NB4 (cell line): ENCODE data around the gene MUC15.

ENCODE experiments used
- DNase-seq: peaks from one replicate; pipeline ENCODE4 v3.0.0; 2010; ENCODE audit warnings: low read depth
- H3K4me3 ChIP-seq: one replicate; pipeline ENCODE4 v1.5.1; 2011; ENCODE audit warnings: mild to moderate bottlenecking, low read depth, low read length, moderate library complexity
- CTCF ChIP-seq: IDR thresholded peaks from one replicate; pipeline ENCODE4 v1.5.1; 2012; ENCODE audit warnings: low read depth, low read length
- MAX ChIP-seq: IDR thresholded peaks from 2 replicates; pipeline ENCODE4 v1.6.1; 2011; ENCODE audit warnings: low read depth, low read length
- MYC ChIP-seq: IDR thresholded peaks from 2 replicates; pipeline ENCODE4 v1.6.1; 2011; ENCODE audit warnings: low read depth, low read length
- POLR2A ChIP-seq: IDR thresholded peaks from 2 replicates; pipeline ENCODE4 v1.6.1; 2011; ENCODE audit warnings: mild to moderate bottlenecking; ENCODE audit not compliant: insufficient read length; ENCODE audit errors: extremely low read depth

Gene MUC15

GRCh38 chr11:26557666-26558065 lies 14.4 kb downstream of the MUC15 start:
- no peak for TF ChIP-seq POLR2A
- TF ChIP-seq CTCF: no peak
- TF ChIP-seq MAX: no peak
- no peak for TF ChIP-seq MYC
- no peak for DNase-seq

GRCh38 chr11:26556582-26556981 lies 15.5 kb downstream of the MUC15 start:
- no peak for DNase-seq
- H3K4me3 ChIP-seq: no peak overlapping the region
- TF ChIP-seq MAX: no peak
- no peak for TF ChIP-seq POLR2A
- TF ChIP-seq CTCF: no peak
- no peak for TF ChIP-seq MYC

More at GRCh38 chr11:26557666-26558065, 14.4 kb downstream of the MUC15 start:
- no peak overlapping the region for H3K4me3 ChIP-seq

GRCh38 chr11:26554455-26554854 lies 17.6 kb downstream of the MUC15 start:
- no peak for DNase-seq
- no peak for TF ChIP-seq CTCF
- no peak for TF ChIP-seq MAX
- TF ChIP-seq MYC: no peak
- no peak for TF ChIP-seq POLR2A
- H3K4me3 ChIP-seq: no peak overlapping the region

DNA sequence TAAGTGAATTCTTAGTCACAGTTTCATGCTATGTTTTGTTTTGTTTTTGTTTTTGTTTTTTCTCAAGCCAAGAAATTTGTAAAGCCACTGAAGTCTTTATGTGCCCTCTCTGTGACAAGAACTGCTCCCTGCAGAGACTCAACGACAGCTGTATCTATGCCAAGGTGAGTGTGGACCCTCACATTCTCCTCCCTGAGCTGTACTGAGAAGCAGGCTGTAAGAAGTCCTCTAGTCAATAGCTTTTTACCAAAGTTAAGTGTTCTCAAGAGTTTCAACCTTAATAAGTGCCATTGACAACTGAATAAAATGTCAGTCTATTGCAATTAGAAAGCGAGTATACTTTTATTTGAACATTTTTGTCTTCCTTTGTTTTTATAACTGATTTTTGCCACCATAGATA lies 18.9 kb downstream of the MUC15 start:
- TF ChIP-seq CTCF (no peak), MAX (no peak), MYC (no peak), POLR2A (no peak)
- DNase-seq: no peak
- H3K4me3 ChIP-seq: no peak overlapping the region

- DNase-seq: no peak
- TF ChIP-seq CTCF (peak; percentile 18), MYC (no peak), MAX (no peak), POLR2A (no peak)
- no peak overlapping the region for H3K4me3 ChIP-seq
These were observed 20.8 kb downstream of the MUC15 start for GRCh38 chr11:26551186-26551801.

GRCh38 chr11:26550022-26550421 lies 22.0 kb downstream of the MUC15 start:
- no peak overlapping the region for H3K4me3 ChIP-seq
- no peak for DNase-seq
- TF ChIP-seq POLR2A: no peak
- TF ChIP-seq CTCF: no peak
- no peak for TF ChIP-seq MYC
- TF ChIP-seq MAX: no peak
